Stimulated activated naive B cell treated with anti-CD40 and anti-IgM and Interleukin-4, amounts not matched to agents 10 μg/mL and 1 μg/mL and 100 μg/mL, for 72 hours (primary cell): ENCODE data around the gene TMEM259.

Experiments used
- ATAC-seq, 2 donors: fragments of 150-1000 bp; cut with Tn5 transposase; replicated peaks; 2 replicates each; pipeline ENCODE4 v1.10.0; 2021; ENCODE audit warnings: moderate library complexity in 1 of 2
- DNase-seq: peaks from one replicate; pipeline ENCODE4 v3.0.0; 2021
- H3K27ac Mint-ChIP-seq: one replicate; pipeline ENCODE4 v1.8.0; 2022; ENCODE audit warnings: mild to moderate bottlenecking, mixed read lengths
- H3K27me3 Mint-ChIP-seq, 2 donors: one replicate each; pipeline ENCODE4 v1.8.0; 2022; ENCODE audit warnings: mixed read lengths in 2 of 2
- H3K36me3 Mint-ChIP-seq, 2 donors: one replicate each; pipeline ENCODE4 v1.8.0; 2022; ENCODE audit warnings: mixed read lengths in 2 of 2, mild to moderate bottlenecking in 1 of 2
- H3K4me1 Mint-ChIP-seq, 2 donors: one replicate each; pipeline ENCODE4 v1.8.0; 2022; ENCODE audit warnings: mixed read lengths in 2 of 2, mild to moderate bottlenecking in 1 of 2
- H3K4me3 Mint-ChIP-seq, 2 donors: one replicate each; pipeline ENCODE4 v1.8.0; 2022; ENCODE audit warnings: mild to moderate bottlenecking in 2 of 2, mixed read lengths in 2 of 2, moderate library complexity in 1 of 2
- H3K9me3 Mint-ChIP-seq, 2 donors: one replicate each; pipeline ENCODE4 v1.8.0; 2022; ENCODE audit warnings: mixed read lengths in 2 of 2, mild to moderate bottlenecking in 1 of 2

TMEM259 gene

DNA sequence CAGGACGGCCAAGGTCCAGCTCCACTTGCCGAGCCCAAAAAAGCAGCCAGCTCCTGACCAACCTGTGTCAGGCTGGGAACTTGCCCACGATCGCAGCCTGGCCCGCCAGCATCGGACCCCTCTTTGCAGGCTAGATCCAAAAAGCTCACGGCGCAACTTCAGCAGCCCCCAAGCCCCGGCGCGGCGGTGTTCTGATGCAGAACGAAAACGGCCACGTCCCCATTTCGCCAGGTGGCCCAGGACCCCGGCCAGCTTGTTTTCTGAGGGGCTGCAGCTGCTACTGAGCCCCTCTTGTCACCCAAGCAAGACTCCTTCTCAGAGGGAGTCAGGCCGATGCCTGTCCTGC, 1.3 kb downstream of the TMEM259 start:
- Mint-ChIP-seq H3K27me3 (peaks cover 0 to 6% of the 10 kb centered on the region in 2 donors), H3K4me3 (peak overlapping the region; percentile 85 to 96), H3K27ac (peak overlapping the region; percentile 100), H3K4me1 (peaks cover 25 to 54% of the 10 kb centered on the region in 2 donors), H3K36me3 (peaks cover 18 to 27% of the 10 kb centered on the region in 2 donors), H3K9me3 (no peaks in the 10 kb centered on the region)
- ATAC-seq (no peak), DNase-seq (no peak)

GRCh38 chr19:1018932-1019615, 1.8 kb downstream of the TMEM259 start:
- Mint-ChIP-seq H3K4me1 (peaks cover 27 to 54% of the 10 kb centered on the region in 2 donors), H3K4me3 (peak overlapping the region; percentile 85 to 96), H3K9me3 (no peaks in the 10 kb centered on the region), H3K27ac (peak overlapping the region; percentile 74), H3K27me3 (peaks cover 0 to 6% of the 10 kb centered on the region in 2 donors), H3K36me3 (peaks cover 18 to 29% of the 10 kb centered on the region in 2 donors)
- DNase-seq (no peak), ATAC-seq (no peak)

- no peak overlapping the region for H3K27ac Mint-ChIP-seq
- no peaks in the 10 kb centered on the region for H3K9me3 Mint-ChIP-seq
- no peak for ATAC-seq
- peaks cover 20 to 30% of the 10 kb centered on the region in 2 donors for H3K36me3 Mint-ChIP-seq
- peaks cover 27 to 54% of the 10 kb centered on the region in 2 donors for H3K4me1 Mint-ChIP-seq
- H3K4me3 Mint-ChIP-seq = peak overlapping the region; percentile 85 to 96
- peaks cover 0 to 6% of the 10 kb centered on the region in 2 donors for H3K27me3 Mint-ChIP-seq
- no peak for DNase-seq
Measured at GRCh38 chr19:1018393-1018792, 2.5 kb downstream of the TMEM259 start.

DNA sequence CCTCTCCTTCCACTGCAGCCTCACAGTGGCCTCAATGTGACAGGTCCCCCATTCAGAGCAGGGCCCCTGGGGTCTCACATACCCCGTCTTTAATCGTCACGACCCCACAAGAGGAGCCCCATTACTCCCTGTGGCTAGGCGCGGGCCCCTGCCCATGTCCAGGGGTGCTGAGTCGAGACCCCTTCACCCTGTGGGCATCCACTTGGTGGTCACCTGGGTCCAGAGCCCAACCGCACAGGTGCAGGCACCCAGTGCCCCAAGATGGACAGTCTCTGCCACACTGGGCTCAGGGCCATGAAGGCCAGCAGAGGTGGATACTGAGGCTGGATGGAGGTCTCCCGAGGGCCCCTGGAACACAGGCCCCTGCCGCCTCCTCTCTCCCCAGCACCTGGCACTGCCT, 3.0 kb downstream of the TMEM259 start:
- H3K4me3 Mint-ChIP-seq = peak overlapping the region; percentile 69 to 85
- peaks cover 0 to 6% of the 10 kb centered on the region in 2 donors for H3K27me3 Mint-ChIP-seq
- H3K27ac Mint-ChIP-seq = peak overlapping the region; percentile 87
- DNase-seq (no peak), ATAC-seq (no peak)
- peaks cover 27 to 54% of the 10 kb centered on the region in 2 donors for H3K4me1 Mint-ChIP-seq
- peaks cover 20 to 30% of the 10 kb centered on the region in 2 donors for H3K36me3 Mint-ChIP-seq
- H3K9me3 Mint-ChIP-seq = no peaks in the 10 kb centered on the region

- DNase-seq (no peak), ATAC-seq (no peak)
- H3K27me3 Mint-ChIP-seq = peaks cover 0 to 6% of the 10 kb centered on the region in 2 donors
- no peaks in the 10 kb centered on the region for H3K9me3 Mint-ChIP-seq
- H3K36me3 Mint-ChIP-seq = peaks cover 20 to 30% of the 10 kb centered on the region in 2 donors
- H3K27ac Mint-ChIP-seq = peak overlapping the region; percentile 87
- peak overlapping the region; percentile 56 to 69 for H3K4me3 Mint-ChIP-seq
- H3K4me1 Mint-ChIP-seq = peaks cover 27 to 54% of the 10 kb centered on the region in 2 donors
Measured at GRCh38 chr19:1017115-1017905, 3.6 kb downstream of the TMEM259 start.

DNA sequence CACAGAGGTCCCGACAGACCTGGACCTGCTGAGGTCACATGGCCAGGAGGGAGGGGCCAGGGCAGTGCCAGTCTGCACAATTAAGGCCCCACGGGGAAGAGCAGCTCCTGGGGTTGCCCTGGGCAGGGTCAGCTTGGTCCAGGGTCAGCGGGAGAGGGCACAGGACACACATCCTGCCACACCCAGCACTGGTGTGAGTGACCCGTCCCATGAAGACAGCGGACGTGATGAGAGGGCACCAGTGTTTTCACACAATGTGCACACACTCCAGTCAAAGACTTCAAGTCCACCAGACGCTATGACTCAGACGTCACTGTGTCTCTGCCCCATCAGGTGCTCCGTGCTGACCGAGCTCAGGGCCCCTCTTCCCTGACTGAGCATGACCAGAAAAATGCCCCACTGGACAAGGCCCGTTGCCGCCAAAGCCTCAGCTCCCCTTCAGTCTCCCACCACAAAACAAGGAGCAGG, 4.2 kb downstream of the TMEM259 start:
- ATAC-seq (no peak), DNase-seq (no peak)
- Mint-ChIP-seq H3K27me3 (peaks cover 0 to 6% of the 10 kb centered on the region in 2 donors), H3K4me1 (peaks cover 27 to 52% of the 10 kb centered on the region in 2 donors), H3K27ac (no peak overlapping the region), H3K36me3 (peaks cover 20 to 30% of the 10 kb centered on the region in 2 donors), H3K9me3 (no peaks in the 10 kb centered on the region), H3K4me3 (peak overlapping the region; percentile 56 to 69)

- Mint-ChIP-seq H3K27ac (no peak overlapping the region), H3K9me3 (no peaks in the 10 kb centered on the region), H3K4me1 (peaks cover 22 to 45% of the 10 kb centered on the region in 2 donors), H3K4me3 (peak overlapping the region in 1 of 2 donors; percentile 14), H3K36me3 (peaks cover 20 to 27% of the 10 kb centered on the region in 2 donors), H3K27me3 (no peaks in the 10 kb centered on the region)
- ATAC-seq = no peak
- DNase-seq = no peak
Measured at GRCh38 chr19:1015782-1016646, 4.9 kb downstream of the TMEM259 start.

DNA sequence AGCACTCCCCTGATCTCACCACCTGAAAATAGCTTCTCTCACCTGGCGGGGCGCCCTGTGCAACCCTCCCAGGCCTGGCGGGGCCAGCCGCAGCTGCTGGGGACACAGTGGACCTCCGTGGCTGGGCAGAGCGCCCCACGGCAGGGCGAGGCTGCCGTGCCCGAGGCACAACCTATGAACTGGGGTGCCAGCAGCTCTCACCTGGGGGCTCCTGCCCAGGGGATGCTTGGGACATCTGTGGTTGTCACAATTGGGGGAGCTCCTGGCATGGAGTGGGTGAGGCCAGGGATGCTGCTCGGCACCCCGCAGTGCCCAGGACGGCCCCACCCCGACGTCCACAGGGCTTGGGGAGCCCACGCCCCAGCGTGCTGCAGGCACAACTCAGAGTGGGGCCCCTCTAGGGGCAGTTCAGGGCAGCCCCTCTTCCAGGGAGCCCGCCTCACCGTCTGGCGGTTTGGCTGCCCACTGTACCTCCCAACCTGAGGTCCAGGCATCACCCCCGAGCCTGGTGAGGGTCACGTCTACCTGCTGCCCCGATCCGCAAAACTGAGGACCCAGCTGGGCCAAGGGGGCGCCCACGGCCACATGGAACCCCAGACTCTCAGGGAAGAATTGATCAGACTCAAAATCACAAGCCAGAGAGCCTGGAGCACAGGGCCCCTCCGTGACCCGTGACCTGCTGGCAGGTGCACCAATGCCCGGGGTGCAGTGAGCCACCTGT, 5.7 kb downstream of the TMEM259 start:
- H3K27me3 Mint-ChIP-seq = no peaks in the 10 kb centered on the region
- no peak for ATAC-seq
- H3K27ac Mint-ChIP-seq = no peak overlapping the region

GRCh38 chr19:1014161-1015060, 6.5 kb downstream of the TMEM259 start:
- Mint-ChIP-seq H3K9me3 (no peaks in the 10 kb centered on the region), H3K4me3 (no peak overlapping the region), H3K36me3 (peaks cover 17 to 28% of the 10 kb centered on the region in 2 donors), H3K27me3 (no peaks in the 10 kb centered on the region), H3K27ac (peak overlapping the region; percentile 9), H3K4me1 (peaks cover 22 to 37% of the 10 kb centered on the region in 2 donors)
- ATAC-seq (no peak), DNase-seq (no peak)

More for the DNA sequence above, 5.7 kb downstream of the TMEM259 start:
- no peak overlapping the region for H3K4me3 Mint-ChIP-seq
- no peaks in the 10 kb centered on the region for H3K9me3 Mint-ChIP-seq
- no peak for DNase-seq
- H3K36me3 Mint-ChIP-seq = peaks cover 17 to 25% of the 10 kb centered on the region in 2 donors
- peaks cover 22 to 43% of the 10 kb centered on the region in 2 donors for H3K4me1 Mint-ChIP-seq

DNA sequence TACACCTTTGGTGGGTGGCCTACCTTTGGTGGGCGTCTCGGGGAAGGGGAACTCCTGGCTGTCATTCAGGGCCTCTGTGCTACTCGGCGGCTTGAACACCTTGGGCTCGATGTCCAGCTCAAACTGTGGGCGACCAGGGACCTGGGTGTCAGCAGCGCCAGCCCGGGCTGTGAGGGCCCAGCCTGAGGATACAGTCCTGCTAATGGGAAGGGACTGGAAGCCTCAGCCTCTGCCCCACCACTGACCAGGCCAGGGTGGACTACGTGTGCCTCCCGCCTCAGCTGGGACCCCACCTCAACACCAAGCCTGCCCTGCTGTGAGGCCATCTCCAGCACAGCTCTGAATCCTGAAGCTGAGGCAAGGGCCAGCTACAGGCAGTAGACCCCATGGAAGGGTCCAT, 7.7 kb downstream of the TMEM259 start:
- no peaks in the 10 kb centered on the region for H3K27me3 Mint-ChIP-seq
- peaks cover 12 to 32% of the 10 kb centered on the region in 2 donors for H3K36me3 Mint-ChIP-seq
- H3K27ac Mint-ChIP-seq = no peak overlapping the region
- H3K4me1 Mint-ChIP-seq = peaks cover 19 to 26% of the 10 kb centered on the region in 2 donors
- H3K9me3 Mint-ChIP-seq = no peaks in the 10 kb centered on the region
- H3K4me3 Mint-ChIP-seq = no peak overlapping the region
- DNase-seq = no peak
- ATAC-seq = no peak

GRCh38 chr19:1012334-1012733, 8.6 kb downstream of the TMEM259 start:
- H3K4me3 Mint-ChIP-seq = no peak overlapping the region
- H3K27ac Mint-ChIP-seq = no peak overlapping the region
- H3K36me3 Mint-ChIP-seq = peaks cover 9 to 26% of the 10 kb centered on the region in 2 donors
- no peak for ATAC-seq
- peaks cover 11 to 17% of the 10 kb centered on the region in 2 donors for H3K4me1 Mint-ChIP-seq
- no peak for DNase-seq
- H3K9me3 Mint-ChIP-seq = no peaks in the 10 kb centered on the region
- no peaks in the 10 kb centered on the region for H3K27me3 Mint-ChIP-seq

- H3K4me3 Mint-ChIP-seq = no peak overlapping the region
- no peaks in the 10 kb centered on the region for H3K9me3 Mint-ChIP-seq
- peaks cover 12 to 26% of the 10 kb centered on the region in 2 donors for H3K36me3 Mint-ChIP-seq
- no peak for DNase-seq
- H3K4me1 Mint-ChIP-seq = peaks cover 10 to 16% of the 10 kb centered on the region in 2 donors
- ATAC-seq = no peak
- H3K27me3 Mint-ChIP-seq = no peaks in the 10 kb centered on the region
- H3K27ac Mint-ChIP-seq = no peak overlapping the region
Measured at GRCh38 chr19:1011831-1012333, 9.0 kb downstream of the TMEM259 start.
